Measurements from ENCODE around the gene RASGRF2. TPM values are rescaled to one million over a fixed set of nuclear protein-coding genes. Genes with fewer than 3 reads are reported as not detected.

Gene RASGRF2
- total RNA-seq, 4 donors from 2014 or later, result 13.0 to 45.9 (median 20.0) TPM

DNA sequence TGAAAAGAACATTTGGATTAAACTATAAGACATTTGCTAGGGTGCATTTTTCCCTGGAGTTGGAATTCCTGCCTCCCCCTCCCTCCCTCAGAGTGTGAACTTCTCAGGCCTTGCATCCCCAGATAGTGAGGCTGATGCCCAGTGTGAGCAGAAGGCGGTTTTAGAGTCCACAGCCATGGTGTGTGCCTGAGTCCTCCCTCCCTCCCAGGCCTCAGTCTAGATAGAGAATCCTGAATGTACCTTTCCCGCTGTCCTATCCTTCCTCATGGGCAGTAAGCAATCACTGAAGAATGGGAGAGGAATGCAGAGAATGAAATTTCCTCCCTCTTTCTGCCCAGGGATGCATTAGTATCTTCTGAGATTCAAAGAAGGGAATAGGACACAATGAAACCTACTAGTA, 108.5 kb downstream of the RASGRF2 start:
- TF ChIP-seq, protein P1, sequence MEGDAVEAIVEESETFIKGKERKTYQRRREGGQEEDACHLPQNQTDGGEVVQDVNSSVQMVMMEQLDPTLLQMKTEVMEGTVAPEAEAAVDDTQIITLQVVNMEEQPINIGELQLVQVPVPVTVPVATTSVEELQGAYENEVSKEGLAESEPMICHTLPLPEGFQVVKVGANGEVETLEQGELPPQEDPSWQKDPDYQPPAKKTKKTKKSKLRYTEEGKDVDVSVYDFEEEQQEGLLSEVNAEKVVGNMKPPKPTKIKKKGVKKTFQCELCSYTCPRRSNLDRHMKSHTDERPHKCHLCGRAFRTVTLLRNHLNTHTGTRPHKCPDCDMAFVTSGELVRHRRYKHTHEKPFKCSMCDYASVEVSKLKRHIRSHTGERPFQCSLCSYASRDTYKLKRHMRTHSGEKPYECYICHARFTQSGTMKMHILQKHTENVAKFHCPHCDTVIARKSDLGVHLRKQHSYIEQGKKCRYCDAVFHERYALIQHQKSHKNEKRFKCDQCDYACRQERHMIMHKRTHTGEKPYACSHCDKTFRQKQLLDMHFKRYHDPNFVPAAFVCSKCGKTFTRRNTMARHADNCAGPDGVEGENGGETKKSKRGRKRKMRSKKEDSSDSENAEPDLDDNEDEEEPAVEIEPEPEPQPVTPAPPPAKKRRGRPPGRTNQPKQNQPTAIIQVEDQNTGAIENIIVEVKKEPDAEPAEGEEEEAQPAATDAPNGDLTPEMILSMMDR (IDR thresholded peaks at IDR 0.05), result no peak
- no peak for DNase-seq (ENCODE audit: low spot score)
- no peak for ATAC-seq (ENCODE audit: low FRiP score)

DNA sequence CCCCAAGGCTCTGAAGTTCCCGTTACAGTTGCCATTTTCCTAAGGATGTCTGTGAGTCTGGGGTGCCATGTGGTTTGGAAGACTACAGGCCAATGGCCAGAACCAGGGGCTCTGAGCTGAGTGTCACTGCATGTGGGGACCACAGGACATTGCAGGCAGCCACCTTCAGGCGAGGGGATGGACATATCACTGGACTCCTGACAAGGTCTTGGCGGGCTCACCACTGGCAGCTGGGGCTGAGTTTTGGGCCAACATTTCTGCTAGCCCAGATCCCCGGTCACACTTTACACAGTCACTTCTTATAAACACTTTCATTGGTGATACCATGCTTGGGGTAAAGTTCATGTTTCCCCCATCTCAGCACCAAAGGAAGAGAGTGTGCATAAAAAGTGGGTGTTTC, 109.8 kb downstream of the RASGRF2 start:
- TF ChIP-seq, protein P1 (IDR thresholded peaks at IDR 0.05), result no peak
- ATAC-seq (ENCODE audit: low FRiP score) (no peak), DNase-seq (ENCODE audit: low spot score) (no peak)

DNA sequence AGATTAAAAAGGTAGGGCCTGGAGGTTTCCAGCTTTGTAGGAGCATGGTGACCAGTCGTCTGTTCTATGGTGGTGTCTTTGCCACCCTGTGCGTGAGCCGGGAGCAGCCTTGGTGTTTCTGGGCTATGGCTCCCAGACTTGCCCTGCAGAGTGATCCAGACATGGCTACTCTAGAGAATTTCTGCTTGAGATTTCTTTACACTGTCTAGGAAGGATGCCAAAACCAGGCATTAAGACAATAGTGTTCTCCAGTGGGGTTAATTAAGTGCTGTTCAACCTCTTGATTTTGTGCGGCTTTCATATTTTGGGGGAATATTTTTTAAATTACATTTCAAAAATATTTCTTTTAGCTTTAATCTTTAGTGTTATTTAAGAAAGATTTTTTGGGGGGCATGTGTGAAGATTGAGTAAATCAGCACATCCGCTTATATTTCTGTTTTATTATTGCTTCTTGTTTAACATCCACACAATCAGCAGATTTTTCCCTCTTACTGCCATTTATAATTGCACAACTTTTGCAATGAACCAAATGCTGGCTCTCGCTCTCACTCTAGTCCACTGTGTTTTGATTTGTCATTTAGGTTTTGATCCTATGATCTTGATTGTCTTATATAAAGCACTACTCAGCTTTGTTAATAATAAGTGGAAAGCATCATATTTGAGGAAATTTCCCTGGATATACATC, 110.5 kb downstream of the RASGRF2 start:
- TF ChIP-seq, protein P1 (IDR thresholded peaks at IDR 0.05), result no peak
- DNase-seq (ENCODE audit: low spot score), result no peak
- ATAC-seq (ENCODE audit: low FRiP score), result no peak

DNA sequence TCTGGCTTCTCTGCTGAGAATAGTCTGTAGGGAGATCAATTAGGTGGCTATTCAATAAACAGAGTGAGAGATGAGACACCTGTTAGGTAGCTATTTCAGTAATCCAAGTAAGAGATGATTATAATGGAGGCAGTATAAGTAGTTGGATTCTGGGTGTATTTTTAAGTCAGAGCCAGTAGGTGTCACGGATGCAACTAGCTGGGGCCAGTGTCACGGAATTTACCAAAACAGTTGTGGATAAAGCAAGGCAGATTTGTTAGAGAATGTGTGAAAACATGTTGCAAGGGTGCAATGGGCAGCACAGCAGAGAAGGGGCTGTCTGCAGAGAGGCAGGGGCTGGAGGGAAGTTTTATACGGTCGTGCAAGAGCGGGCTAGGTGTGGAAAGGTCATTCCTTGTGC, 114.9 kb downstream of the RASGRF2 start:
- no peak for DNase-seq (ENCODE audit: low spot score)
- TF ChIP-seq, protein P1 (IDR thresholded peaks at IDR 0.05), result no peak
- no peak for ATAC-seq (ENCODE audit: low FRiP score)

DNA sequence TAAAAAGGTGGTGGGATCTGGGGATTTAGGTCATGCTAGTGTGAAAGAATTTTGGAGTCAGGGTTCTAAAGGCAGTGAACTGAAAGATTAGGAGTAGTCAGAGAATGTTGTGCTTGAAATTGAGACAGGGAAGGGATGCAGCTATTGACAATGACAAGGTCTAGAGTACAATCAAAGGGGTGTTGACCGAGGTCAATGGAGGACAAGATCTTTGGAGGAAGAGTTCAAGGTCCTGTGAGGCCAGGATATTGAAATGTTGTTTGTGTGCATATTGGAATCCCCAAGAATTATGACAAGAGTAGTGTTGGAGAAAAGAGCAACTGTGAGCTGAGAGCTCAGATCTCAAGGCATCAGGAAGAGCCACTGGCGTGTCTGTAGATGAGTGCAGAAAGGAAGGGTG, 116.9 kb downstream of the RASGRF2 start:
- ATAC-seq (ENCODE audit: low FRiP score) (no peak), DNase-seq (ENCODE audit: low spot score) (no peak)

DNA sequence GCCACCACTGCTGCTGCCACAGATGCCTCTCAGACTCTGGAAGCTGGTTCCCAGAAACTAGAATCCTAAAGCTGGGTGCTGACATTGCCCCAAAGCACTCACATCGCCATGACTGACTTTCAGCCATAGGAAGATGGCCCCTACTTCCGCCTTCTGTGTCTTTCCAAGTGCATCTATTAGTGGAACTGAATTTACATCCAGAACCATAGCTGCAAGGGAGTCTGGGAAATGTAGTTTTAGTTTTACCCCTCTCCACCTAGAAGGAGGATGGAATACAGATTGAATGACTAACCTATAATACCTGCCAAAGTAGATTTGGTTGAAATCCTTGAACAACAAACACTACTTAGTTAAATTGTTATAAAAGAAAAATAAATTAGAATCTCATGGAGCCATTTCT, 118.8 kb downstream of the RASGRF2 start:
- ATAC-seq (ENCODE audit: low FRiP score), result no peak
- no peak for DNase-seq (ENCODE audit: low spot score)
- TF ChIP-seq, protein P1 (IDR thresholded peaks at IDR 0.05), result no peak

More for the DNA sequence above, 116.9 kb downstream of the RASGRF2 start:
- TF ChIP-seq, protein P1 (IDR thresholded peaks at IDR 0.05), result no peak

DNA sequence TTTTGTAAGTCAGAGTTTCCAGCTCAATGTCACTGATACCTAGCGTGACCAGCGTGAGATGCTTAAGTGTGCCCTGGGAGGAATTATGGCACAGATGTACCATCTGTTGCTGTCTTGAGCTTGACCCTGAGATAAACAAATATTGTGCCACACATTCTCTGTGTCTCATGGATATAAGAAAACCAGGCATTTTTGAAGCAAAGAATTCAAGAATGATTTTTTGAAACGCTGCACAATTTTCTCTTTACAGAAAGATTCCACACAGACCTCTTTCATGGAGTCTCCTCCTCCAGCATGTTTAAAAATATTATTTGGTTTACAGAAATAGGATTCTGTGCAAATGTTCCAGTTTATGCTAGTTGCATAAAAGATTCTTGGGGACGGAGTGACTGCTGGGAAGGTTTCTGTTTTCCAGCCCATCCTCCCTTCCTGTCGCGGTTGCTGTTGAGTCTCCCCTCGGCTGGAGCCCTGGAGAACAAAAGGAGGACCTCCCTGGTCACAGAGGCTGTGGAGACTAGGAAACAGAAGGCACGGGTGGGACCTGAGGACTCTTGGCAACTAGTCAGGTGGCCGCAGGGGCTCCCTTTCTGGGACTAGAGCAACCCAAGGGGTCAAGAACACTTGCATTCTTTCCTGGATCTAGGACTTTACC, 120.8 kb downstream of the RASGRF2 start:
- DNase-seq (ENCODE audit: low spot score) (no peak), ATAC-seq (ENCODE audit: low FRiP score) (no peak)
- TF ChIP-seq, protein P1 (IDR thresholded peaks at IDR 0.05), result no peak

Measured in omental fat pad (tissue), 4 donors.